Neural cell (in vitro differentiated cells): ENCODE measurements around the gene MAST4. TPM values are rescaled to one million over a fixed set of nuclear protein-coding genes. Genes with fewer than 3 reads are reported as not detected.

Experiments
- H2AFZ ChIP-seq: fragments of 200-600, 300-800 bp; sonication (generic), shearing (Covaris generic); 2 replicates; pipeline ENCODE4 v1.6.0; 2014; ENCODE audit warnings: low read depth, mild to moderate bottlenecking, antibody characterized with exemption, low read length, moderate library complexity
- H3F3A ChIP-seq: fragments of 200-600 bp; shearing (Covaris generic); 2 replicates; pipeline ENCODE4 v1.6.1; 2016; ENCODE audit warnings: mild to moderate bottlenecking, moderate library complexity, mixed read lengths, antibody characterized with exemption, low read length; ENCODE audit not compliant: insufficient read depth, poor library complexity, severe bottlenecking
- H3K27ac ChIP-seq: fragments of 200-600, 300-800 bp; sonication (generic), shearing (Covaris generic); 2 replicates; pipeline ENCODE4 v1.5.1; 2014; ENCODE audit warnings: mild to moderate bottlenecking, low read length, moderate library complexity
- H3K27me3 ChIP-seq: fragments of 300-800, 200-600 bp; sonication (generic), shearing (Covaris generic); 2 replicates; pipeline ENCODE4 v1.6.0; 2014; ENCODE audit warnings: mild to moderate bottlenecking, low read depth, low read length, moderate library complexity; ENCODE audit not compliant: insufficient read depth
- H3K36me3 ChIP-seq: fragments of 300-800, 200-600 bp; sonication (generic), shearing (Covaris generic); 2 replicates; pipeline ENCODE4 v1.5.1; 2014; ENCODE audit warnings: mild to moderate bottlenecking, antibody characterized with exemption, low read length, moderate library complexity; ENCODE audit not compliant: insufficient read depth
- H3K4me2 ChIP-seq: fragments of 300-800, 200-600 bp; sonication (generic), shearing (Covaris generic); 2 replicates; pipeline ENCODE4 v1.6.0; 2014; ENCODE audit warnings: mild to moderate bottlenecking, low read length
- H3K4me3 ChIP-seq: fragments of 300-800, 200-600 bp; sonication (generic), shearing (Covaris generic); 2 replicates; pipeline ENCODE4 v1.5.1; 2014; ENCODE audit warnings: mild to moderate bottlenecking, low read length, moderate library complexity
- H3K79me2 ChIP-seq: fragments of 200-600 bp; shearing (Covaris generic); replicated peaks from 2 replicates; pipeline ENCODE4 v1.6.0; 2014; ENCODE audit warnings: mild to moderate bottlenecking, low read length, moderate library complexity; ENCODE audit not compliant: insufficient read depth
- H3K9ac ChIP-seq: fragments of 300-800, 200-600 bp; sonication (generic), shearing (Covaris generic); 2 replicates; pipeline ENCODE4 v1.6.1; 2016; ENCODE audit warnings: mild to moderate bottlenecking, low read length, mixed read lengths
- H3K9me2 ChIP-seq: fragments of 200-600 bp; shearing (Covaris generic); 2 replicates; pipeline ENCODE4 v1.6.1; 2016; ENCODE audit warnings: mild to moderate bottlenecking, low read length, mixed read lengths; ENCODE audit not compliant: insufficient read depth
- H3K9me3 ChIP-seq: fragments of 200-600, 300-800 bp; sonication (generic), shearing (Covaris generic); 2 replicates; pipeline ENCODE4 v1.6.1; 2016; ENCODE audit warnings: mild to moderate bottlenecking, mixed run types, low read length, moderate library complexity, mixed read lengths
- H4K20me1 ChIP-seq: fragments of 200-600 bp; shearing (Covaris generic); 2 replicates; pipeline ENCODE4 v1.6.1; 2016; ENCODE audit warnings: mild to moderate bottlenecking, mixed run types; ENCODE audit not compliant: insufficient read depth
- CTCF ChIP-seq: fragments of 450-650 bp; IDR thresholded peaks from 2 replicates; pipeline ENCODE4 v1.5.1; 2014; ENCODE audit warnings: antibody characterized with exemption, mild to moderate bottlenecking, moderate library complexity; ENCODE audit not compliant: poor library complexity, severe bottlenecking
- EP300 ChIP-seq: fragments of 450-650 bp; conservative IDR thresholded peaks from 2 replicates; pipeline ENCODE4 v1.6.1; 2014; ENCODE audit warnings: antibody characterized with exemption, mild to moderate bottlenecking, moderate library complexity; ENCODE audit not compliant: poor library complexity, severe bottlenecking
- EZH2 ChIP-seq: fragments of 200-600, 300-800 bp; shearing (Covaris generic), sonication (generic); IDR thresholded peaks from 2 replicates; pipeline ENCODE4 v1.6.1; 2014; ENCODE audit warnings: antibody characterized with exemption, low read length, borderline replicate concordance, mild to moderate bottlenecking; ENCODE audit not compliant: insufficient read depth, poor library complexity, severe bottlenecking
- MXI1 ChIP-seq: fragments of 450-650 bp; conservative IDR thresholded peaks from 2 replicates; pipeline ENCODE4 v1.6.1; 2014; ENCODE audit warnings: antibody characterized with exemption, mild to moderate bottlenecking; ENCODE audit not compliant: poor library complexity, severe bottlenecking
- POLR2AphosphoS5 ChIP-seq: IDR thresholded peaks from 2 replicates; pipeline ENCODE4 v1.6.1; 2012
- RAD21 ChIP-seq: fragments of 450-650 bp; conservative IDR thresholded peaks from 2 replicates; pipeline ENCODE4 v1.6.1; 2014; ENCODE audit warnings: antibody characterized with exemption, mild to moderate bottlenecking, moderate library complexity
- REST ChIP-seq: IDR thresholded peaks from 2 replicates; pipeline ENCODE4 v1.6.1; 2012; ENCODE audit warnings: borderline replicate concordance
- SMC3 ChIP-seq: fragments of 450-650 bp; conservative IDR thresholded peaks from 2 replicates; pipeline ENCODE4 v1.6.1; 2014; ENCODE audit warnings: antibody characterized with exemption, mild to moderate bottlenecking, moderate library complexity; ENCODE audit not compliant: poor library complexity
- TAF1 ChIP-seq: IDR thresholded peaks from 2 replicates; pipeline ENCODE4 v1.6.1; 2012; ENCODE audit warnings: low read depth
- polyA plus RNA-seq: library from polyadenylated mRNA; depleted of rRNA; stranded (reverse); fragments of >200 nt; gene quantifications from 2 replicates; pipeline ENCODE4 v1.2.3, GENCODE V29; 2014

MAST4 gene
- polyA plus RNA-seq, 1 donor from 2014 or later, result 2.3 TPM

DNA sequence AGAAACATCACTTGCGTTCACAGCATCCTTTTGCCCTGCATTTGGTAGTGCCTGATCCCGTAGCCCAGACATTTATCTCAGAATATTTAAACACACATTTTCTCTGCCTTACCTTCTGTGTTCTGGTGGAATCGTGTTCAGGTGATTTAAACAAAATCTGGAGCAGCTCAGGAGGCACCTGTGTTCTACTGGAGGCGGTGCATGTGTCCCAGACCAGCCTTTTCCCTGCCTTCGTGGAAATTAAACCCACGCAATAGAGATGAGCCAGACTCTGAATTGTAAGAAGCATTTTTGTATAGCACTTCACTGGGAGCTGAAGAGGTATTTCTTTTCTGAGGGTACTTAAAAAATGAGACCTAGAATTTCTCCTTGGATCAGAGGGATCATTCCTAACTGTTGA lies 212.5 kb downstream of the MAST4 start:
- H3K27me3 ChIP-seq, result no peaks in the 10 kb centered on the region
- H3K9me3 ChIP-seq, result no peaks in the 10 kb centered on the region
- H3K4me2 ChIP-seq, result no peak overlapping the region
- no peak overlapping the region for H3K27ac ChIP-seq
- H3K36me3 ChIP-seq, result no peaks in the 10 kb centered on the region
- no peak overlapping the region for H3K9ac ChIP-seq
- no peak overlapping the region for H3K4me3 ChIP-seq
- H3K9me2 ChIP-seq, result no peaks in the 10 kb centered on the region
- H3K79me2 ChIP-seq, result no peaks in the 10 kb centered on the region
- TF ChIP-seq SMC3 (no peak), CTCF (no peak), EZH2 (no peak), REST (no peak), MXI1 (no peak), POLR2AphosphoS5 (no peak), RAD21 (no peak), EP300 (no peak), TAF1 (no peak)
- H2AFZ ChIP-seq, result no peak overlapping the region
- H3F3A ChIP-seq, result no peaks in the 10 kb centered on the region
- H4K20me1 ChIP-seq, result no peaks in the 10 kb centered on the region

GRCh38 chr5:66810151-66810550 lies 214.0 kb downstream of the MAST4 start:
- Histone ChIP-seq H3K27me3 (no peaks in the 10 kb centered on the region), H3K36me3 (no peaks in the 10 kb centered on the region), H3K4me3 (no peak overlapping the region), H2AFZ (no peak overlapping the region), H3K4me2 (no peak overlapping the region), H3K9me2 (no peaks in the 10 kb centered on the region), H3K27ac (no peak overlapping the region), H3K9me3 (no peaks in the 10 kb centered on the region), H3F3A (no peaks in the 10 kb centered on the region), H3K9ac (no peak overlapping the region), H4K20me1 (no peaks in the 10 kb centered on the region), H3K79me2 (no peaks in the 10 kb centered on the region)
- no peak for TF ChIP-seq CTCF
